Stomach (tissue), 4 donors: ENCODE data around the gene RIOK3.

ENCODE experiments used
- CTCF ChIP-seq, 7 experiments: fragments of 450-650 bp in 4 of 7; fragments of 200-600 bp in 3 of 7; sonication (generic) in 3 of 7; IDR thresholded peaks; one replicate each; pipeline ENCODE4 v1.5.1; 2016 to 2019; ENCODE audit warnings: antibody characterized with exemption in 7 of 7, control low read depth in 2 of 7, mild to moderate bottlenecking in 1 of 7
- POLR2AphosphoS5 ChIP-seq, 3 donors: sonication (generic); formaldehyde crosslinking; IDR thresholded peaks; one replicate each; pipeline ENCODE4 v1.6.1; 2016; ENCODE audit warnings: antibody characterized with exemption in 3 of 3

GRCh38 chr18:23450022-23450421, 3.1 kb upstream of the RIOK3 start:
- TF ChIP-seq CTCF (IDR thresholded peaks at IDR 0.05) (no peak), POLR2AphosphoS5 (IDR thresholded peaks at IDR 0.05) (no peak)
